GM19023 (cell line): ENCODE results near the gene DUSP23.

Experiments used
- ATAC-seq: cut with Tn5 transposase; IDR thresholded peaks from one replicate; pipeline ENCODE4 v1.9.1; 2021; ENCODE audit warnings: mild to moderate bottlenecking, moderate library complexity; ENCODE audit not compliant: unreplicated experiment

DUSP23 gene

GRCh38 chr1:159783724-159784123 is 3.0 kb downstream of the DUSP23 start:
- ATAC-seq = no peak

DNA sequence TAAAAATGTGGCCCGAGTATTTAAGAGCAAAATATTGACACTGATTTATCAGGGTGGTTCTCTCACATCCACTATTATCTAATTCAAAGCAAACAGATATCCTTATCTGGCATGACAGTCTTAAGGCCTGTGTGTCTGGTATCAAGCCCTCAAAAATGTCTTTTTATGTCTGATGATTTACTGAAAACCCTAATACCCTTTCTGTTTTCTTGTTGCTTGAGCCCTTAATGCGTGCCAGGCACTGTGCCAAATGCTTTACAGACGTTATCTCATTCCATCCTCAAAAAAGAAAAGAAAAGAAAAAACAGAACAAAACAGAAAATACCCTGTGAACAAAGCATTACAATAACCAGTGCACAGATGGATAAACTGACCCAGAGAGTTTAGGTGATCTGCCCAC is 5.7 kb downstream of the DUSP23 start:
- no peak for ATAC-seq

DNA sequence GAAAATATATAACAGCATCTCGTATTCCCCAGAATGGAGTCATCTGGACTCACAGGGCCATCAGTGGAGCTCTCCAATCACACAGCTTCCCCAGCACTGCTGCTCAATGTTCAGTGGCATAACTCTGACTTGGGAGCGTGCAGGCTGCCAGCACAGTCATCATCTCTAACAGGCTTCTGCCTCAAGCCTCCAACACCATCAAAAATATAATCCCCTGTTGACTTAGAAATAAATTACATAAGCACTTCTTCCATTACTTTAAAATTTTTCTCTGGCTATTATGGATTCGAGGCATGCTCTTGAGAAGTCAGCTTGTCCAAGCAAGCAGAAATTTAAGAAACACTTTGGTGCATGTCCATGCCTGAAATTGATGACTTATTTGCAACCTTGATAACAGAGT is 6.2 kb downstream of the DUSP23 start:
- no peak for ATAC-seq

DNA sequence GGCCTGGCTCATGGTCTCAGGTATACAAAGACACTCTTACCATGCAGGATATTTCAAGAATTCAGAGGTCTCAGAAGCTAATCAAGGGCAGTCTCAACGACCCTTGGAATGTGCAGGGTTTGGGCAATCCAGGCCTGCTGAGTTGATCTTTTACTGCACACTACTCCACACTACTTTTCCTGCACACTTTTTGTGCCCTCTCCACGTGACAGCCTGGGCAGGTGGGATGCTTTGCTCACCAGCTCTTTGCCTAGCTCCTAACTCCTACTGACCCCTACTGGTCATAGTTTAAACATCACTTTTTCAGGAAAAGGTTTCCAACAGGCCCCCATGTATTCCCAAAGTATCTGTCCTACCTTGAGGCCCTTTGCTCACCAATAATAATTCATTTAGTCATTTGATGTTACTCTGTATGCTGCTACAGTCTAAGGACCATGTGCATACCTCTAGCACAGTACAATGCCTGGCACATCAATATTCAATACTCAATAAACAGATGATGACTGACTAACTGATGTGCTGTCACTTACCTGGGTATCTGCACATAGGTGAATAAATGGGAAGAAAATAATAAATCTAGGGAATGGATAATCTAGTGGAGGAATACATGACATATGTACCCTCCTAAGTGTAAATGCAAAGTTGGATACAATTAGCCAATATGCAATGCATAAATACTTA is 9.6 kb downstream of the DUSP23 start:
- no peak for ATAC-seq

DNA sequence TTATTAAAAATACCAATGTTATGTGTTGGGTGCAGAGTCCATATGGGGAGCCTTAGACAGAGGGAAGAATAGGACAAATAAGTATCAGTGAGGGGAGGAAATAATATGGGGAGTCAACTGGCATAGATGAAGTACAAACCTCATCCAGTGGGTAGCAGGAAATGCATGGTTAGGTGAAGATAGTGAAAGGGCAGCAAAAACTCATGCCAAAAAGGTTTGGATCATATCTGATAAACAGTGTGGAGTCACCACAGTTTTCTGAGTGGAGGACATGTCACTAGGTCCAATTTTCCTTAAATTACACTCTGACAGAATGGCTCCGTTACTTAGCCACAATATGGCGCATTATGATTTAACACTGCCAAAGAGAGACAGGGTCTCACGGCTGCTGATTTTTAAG is 10.3 kb downstream of the DUSP23 start:
- ATAC-seq = no peak

DNA sequence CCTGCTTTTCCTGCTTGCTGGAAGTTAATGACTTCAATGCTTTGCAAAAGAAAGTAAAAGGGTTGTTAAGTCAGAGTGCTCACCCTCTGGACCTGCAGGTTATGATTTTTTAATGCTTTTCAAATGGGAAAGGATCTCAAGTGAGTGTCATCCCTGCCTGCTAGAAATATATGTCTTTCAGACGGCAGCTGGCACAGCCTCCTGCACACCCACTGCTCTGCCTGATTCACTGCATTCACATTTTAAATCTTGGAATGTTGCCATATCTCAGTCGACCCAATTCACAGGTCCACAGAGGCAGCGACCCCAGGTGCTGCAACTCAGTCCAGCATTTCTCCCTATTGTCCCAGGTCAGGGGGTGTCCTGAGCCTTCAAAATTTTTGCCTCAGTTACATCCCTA is 10.7 kb downstream of the DUSP23 start:
- ATAC-seq = no peak

DNA sequence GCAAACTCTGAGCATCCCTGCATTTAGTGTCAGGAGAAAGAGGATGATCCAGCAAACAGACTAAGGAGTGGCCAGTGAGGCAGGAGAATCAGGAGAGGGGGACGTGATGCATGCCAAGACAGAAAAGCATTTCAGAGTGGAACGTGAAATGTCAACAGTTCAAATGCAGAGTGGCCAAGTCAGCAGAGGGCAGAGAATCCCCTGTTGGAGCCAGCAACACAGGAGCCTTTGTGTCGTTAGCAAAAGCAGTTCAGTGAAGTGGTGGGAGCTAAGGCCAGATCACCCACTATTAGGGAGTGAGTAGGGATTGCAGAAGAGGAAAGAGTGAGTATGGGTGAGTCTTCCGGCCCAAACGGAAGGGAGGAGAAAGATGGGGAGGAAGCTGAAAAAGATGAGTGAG is 14.8 kb downstream of the DUSP23 start:
- ATAC-seq = no peak

DNA sequence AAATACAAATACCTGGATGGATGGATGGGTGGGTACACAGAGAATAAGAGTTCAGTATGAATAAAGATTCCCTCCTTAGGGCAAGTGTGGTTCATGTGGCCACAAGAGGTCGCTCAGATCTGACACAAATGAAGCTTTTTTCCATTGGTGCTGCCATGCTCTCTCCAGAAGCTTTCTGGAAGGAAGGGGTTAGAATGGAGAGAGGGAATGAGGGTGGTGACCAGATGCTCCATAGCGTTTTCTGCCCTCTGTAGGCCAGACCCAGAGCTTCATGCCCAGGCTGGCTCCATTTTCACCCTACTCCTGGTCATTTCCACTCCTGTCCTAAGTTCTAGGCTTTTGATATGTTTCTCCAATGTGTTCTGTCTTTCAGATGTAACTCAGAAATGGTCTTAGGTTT is 18.1 kb downstream of the DUSP23 start:
- ATAC-seq = no peak

DNA sequence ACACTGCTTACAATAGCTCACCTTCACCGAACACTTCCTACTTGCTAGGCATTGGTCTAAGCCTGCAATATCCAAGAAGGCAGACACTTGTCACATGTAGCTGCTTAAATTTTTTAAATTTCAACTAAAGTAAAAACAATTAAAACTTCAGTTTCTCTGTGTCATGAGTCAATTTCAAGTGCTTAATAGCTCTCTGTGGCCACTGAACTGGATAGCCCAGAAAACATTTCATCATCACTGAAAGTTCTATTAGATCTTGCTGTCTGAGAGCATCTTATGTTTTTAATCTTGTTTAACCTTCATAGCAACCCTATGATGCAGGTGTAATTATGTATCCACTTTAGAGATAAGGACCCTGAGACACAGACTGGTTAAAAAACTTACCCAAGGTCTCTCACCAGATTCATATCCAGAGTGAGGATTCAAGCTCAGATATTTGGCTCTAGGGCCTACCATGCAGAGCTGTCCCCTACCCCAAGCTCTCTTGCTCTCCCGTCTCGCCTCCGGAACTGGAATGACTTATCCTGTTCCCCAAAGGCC is 18.8 kb downstream of the DUSP23 start:
- no peak for ATAC-seq

- no peak for ATAC-seq
Observed at GRCh38 chr1:159800177-159800930, 19.6 kb downstream of the DUSP23 start.

DNA sequence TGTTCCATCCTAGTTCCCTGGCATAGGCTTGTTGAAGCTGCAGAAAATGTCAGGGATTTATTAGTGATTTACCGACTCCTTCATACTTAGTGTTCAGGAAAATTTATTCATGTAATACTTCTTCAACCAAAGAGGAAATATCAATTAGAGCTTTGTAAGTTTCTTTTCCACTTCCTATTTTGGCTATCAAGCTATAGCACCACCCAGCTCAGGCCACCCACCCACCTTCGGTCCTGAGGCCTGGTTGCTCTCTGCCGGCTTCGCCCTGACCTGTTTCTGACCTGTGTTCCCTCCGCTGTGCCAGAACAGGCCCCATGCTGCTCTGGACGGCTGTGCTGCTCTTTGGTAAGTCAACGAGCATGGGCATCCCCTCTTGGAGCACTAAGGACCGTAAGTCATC is 21.3 kb downstream of the DUSP23 start, which contains the start of gene FCRL6:
TSS of gene FCRL6 (plus strand) at position 250 of the 400 bp plus-strand sequence. CDS start at position 315, 65 bp downstream.
- no peak for ATAC-seq

GRCh38 chr1:159803956-159804689 is 23.4 kb downstream of the DUSP23 start:
- no peak for ATAC-seq

- ATAC-seq = no peak
Observed at GRCh38 chr1:159804924-159805323, 24.2 kb downstream of the DUSP23 start.

- ATAC-seq = no peak
Observed at GRCh38 chr1:159815926-159816325, 35.2 kb downstream of the DUSP23 start.

- ATAC-seq = no peak
Observed at GRCh38 chr1:159817276-159818041, 36.7 kb downstream of the DUSP23 start.

DNA sequence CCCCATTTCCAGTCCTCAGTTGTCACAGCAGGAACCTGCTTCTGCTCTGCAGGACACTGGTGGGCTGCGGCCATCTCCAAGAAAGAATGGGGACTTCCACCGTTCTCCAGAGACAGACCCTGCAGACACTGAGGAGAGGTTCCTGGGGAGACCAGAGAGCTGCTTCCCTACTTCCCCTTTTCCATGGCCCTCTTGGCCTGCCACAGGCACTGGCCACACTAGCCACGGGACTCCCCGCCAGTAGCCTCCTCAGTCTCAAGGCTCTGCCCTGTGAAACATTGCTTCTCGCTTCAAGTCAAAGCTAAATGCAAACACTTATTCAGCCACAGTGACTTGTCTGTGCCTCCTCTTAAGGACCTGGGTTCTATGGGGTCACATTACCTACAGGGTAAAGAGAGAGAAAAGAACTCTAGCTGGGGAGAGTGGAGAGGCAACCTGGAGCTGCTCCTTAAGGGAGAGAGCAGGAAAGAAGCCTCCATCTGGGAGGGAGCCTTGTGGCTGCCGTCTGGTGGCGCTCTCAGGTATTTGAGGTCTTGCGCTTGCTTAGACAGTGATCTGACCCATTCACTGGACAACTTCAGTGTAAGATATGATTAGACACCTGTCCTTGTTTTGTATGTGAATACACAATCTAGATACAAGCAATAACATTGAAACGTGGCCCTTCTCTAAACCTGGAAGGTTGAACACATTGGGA is 40.6 kb downstream of the DUSP23 start:
- no peak for ATAC-seq

DNA sequence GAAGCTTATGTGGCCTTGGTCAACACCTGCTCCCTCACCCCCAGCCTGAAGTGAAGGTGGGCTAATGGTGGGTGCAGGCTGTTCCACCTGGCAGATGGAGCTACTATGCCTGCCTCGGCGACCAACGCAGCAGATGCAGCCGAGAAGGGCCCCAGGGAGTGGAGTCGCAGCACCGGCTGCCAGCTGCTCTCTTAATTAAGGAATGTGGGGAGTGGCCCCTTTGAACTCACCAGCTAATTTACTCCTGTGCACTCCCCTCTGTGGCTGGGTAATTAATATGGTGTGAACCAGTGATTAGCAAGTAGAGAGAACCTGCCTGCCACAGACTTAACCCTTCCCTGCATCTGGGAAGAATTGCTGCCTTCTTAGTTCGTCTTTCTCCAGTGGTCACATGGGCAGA is 42.6 kb downstream of the DUSP23 start:
- no peak for ATAC-seq

DNA sequence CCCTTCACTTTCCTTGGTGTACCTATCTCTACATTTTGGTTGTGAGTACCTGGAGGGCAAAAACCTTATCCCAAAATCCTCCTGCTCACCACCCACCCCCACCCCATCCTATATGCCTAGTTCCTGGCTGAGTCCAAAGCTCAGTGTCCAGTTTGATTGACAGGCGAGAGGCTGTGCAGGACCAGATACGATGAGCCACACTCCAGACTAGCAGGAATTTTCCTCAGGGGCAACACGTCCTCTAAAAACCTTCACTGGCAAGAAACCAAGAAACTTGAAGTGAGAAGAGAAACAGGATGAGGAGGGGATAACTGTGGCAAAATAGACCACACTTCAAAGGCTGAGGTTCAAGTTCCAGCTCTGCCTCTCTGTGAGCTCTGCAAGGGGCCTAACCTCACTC is 44.8 kb downstream of the DUSP23 start:
- no peak for ATAC-seq

- no peak for ATAC-seq
Observed at GRCh38 chr1:159826441-159827101, 45.8 kb downstream of the DUSP23 start, which contains the start of gene SLAMF8. TSS of gene SLAMF8 (plus strand) at chr1:159826873. CDS start at chr1:159826899, 26 bp downstream.

DNA sequence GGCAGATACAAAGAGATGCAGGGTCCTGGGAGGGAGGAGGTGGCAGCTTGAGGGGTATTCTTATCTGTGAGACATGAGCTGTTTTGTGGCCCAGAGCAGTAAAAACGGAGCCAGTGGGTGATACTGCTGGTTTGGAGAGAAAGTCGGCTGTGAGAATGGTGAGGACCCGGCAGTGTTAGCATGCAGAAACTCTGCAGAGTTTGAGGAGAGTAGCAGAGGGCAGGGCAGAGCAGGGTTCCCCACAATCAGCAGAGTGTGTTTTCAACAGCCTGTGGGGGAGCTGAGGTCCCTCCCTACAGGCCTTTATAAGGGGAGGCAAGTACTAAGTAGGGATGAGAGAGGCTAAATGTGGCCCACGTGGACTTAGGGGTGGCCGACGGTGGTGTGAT is 46.3 kb downstream of the DUSP23 start:
- no peak for ATAC-seq
